ENCODE results near the gene PRELID2.
"Not testable (repeated sequence)": the region's sequence is repeated elsewhere in the genome, so short reads cannot be mapped to it uniquely, and the experiment has no call there.

PRELID2 gene

GRCh38 chr5:145729956-145730355 lies 105.2 kb downstream of the PRELID2 start:
- not testable (repeated sequence) for DNase-seq

GRCh38 chr5:145723516-145723915 lies 111.6 kb downstream of the PRELID2 start:
- no peak for DNase-seq

- DNase-seq, result no peak
These were observed 116.2 kb downstream of the PRELID2 start for GRCh38 chr5:145718956-145719355.

DNA sequence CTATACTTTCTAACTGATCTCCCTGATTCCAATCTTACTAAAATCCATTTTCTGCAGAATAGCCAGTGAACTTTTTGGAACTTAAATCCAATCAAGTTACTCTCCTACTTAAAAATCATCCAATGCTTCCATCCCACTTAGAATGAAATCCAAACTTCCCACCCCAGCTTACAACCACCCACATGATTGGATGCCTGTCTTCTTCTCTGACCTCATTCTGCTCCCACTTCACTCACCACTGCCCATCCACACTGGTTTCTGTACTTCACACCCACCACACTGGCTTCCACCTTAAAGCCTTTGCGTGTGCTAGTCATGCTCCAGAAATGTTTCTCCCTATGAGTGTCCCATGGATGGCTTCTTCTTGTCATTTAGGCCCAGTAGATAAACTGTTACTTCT lies 119.7 kb downstream of the PRELID2 start:
- DNase-seq, result no peak

DNA sequence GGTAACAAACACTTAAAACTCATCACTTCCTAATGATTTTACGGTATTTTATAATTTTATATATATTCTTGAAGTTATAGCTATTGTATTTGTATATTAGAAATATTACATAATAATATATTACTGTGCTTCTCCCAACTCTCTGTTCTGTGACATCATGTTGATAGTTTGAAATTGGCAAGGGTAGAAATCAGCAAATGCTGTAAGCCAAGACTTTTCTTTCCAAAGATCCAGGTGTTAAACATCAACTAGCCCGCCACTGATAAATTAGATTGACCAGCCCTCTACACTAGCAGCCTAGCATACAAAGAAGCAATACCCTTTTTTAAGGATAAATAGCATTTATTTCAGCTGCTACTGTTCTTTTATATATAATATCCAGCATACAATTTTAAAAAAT lies 122.9 kb downstream of the PRELID2 start:
- DNase-seq, result no peak

GRCh38 chr5:145711417-145711816 lies 123.7 kb downstream of the PRELID2 start:
- no peak for DNase-seq
